G401 (cell line): ENCODE data around the gene TYMS. TPM values are rescaled to one million over a fixed set of nuclear protein-coding genes. Genes with fewer than 3 reads are reported as not detected.
A peak's percentile ranks its signal among the peaks of the same experiment; 100 is the strongest.

Experiments
- DNase-seq: peaks from one replicate; pipeline ENCODE4 v3.0.0-alpha.2; 2015; ENCODE audit warnings: low spot score
- in situ Hi-C: cut with HindIII; loops from 2 replicates; pipeline ENCODE4 v1.10.0; 2016; ENCODE audit warnings: low sequenced_read_pairs, mixed read lengths
- total RNA-seq: library from RNA; depleted of rRNA; stranded (reverse); fragments of >200 nt; shearing (Covaris generic); gene quantifications from 2 replicates; pipeline ENCODE4 v1.2.3, GENCODE V29; 2014

TYMS gene
- total RNA-seq, 1 experiment from 2014 or later = 166 TPM

GRCh38 chr18:635171-635570 lies 22.3 kb upstream of the TYMS start:
- in situ Hi-C loops = no loop called here
- no peak for DNase-seq

GRCh38 chr18:641224-641623 lies 16.2 kb upstream of the TYMS start:
- no peak for DNase-seq

GRCh38 chr18:644395-645004 lies 13.0 kb upstream of the TYMS start:
- DNase-seq = no peak
- in situ Hi-C loops = no loop called here

More at GRCh38 chr18:641224-641623, 16.2 kb upstream of the TYMS start:
- in situ Hi-C loops = no loop called here

- in situ Hi-C loops = no loop called here
- DNase-seq = no peak
Measured at GRCh38 chr18:647304-647703, 10.1 kb upstream of the TYMS start.

GRCh38 chr18:649341-649740 lies 8.1 kb upstream of the TYMS start:
- in situ Hi-C loops = no loop called here
- DNase-seq = no peak

GRCh38 chr18:650428-650858 lies 7.0 kb upstream of the TYMS start:
- DNase-seq = no peak
- in situ Hi-C loops = no loop called here

GRCh38 chr18:652131-652530 lies 5.3 kb upstream of the TYMS start:
- in situ Hi-C loops = no loop called here
- DNase-seq = no peak

GRCh38 chr18:653512-653911 lies 3.9 kb upstream of the TYMS start:
- in situ Hi-C loops = no loop called here
- DNase-seq = no peak

GRCh38 chr18:654601-655000 lies 2.9 kb upstream of the TYMS start:
- no peak for DNase-seq
- in situ Hi-C loops = no loop called here

- no peak for DNase-seq
- in situ Hi-C loops = no loop called here
Measured at GRCh38 chr18:655445-655844, 2.0 kb upstream of the TYMS start.

GRCh38 chr18:658001-658946 lies 821 bp downstream of the TYMS start:
- DNase-seq = peak; percentile 67
- in situ Hi-C loops = no loop called here

GRCh38 chr18:658947-659533 lies 1.6 kb downstream of the TYMS start:
- in situ Hi-C loops = no loop called here
- no peak for DNase-seq

GRCh38 chr18:659597-659996 lies 2.1 kb downstream of the TYMS start:
- no peak for DNase-seq
- in situ Hi-C loops = no loop called here

GRCh38 chr18:662197-662596 lies 4.7 kb downstream of the TYMS start:
- in situ Hi-C loops = no loop called here
- no peak for DNase-seq

GRCh38 chr18:666177-666576 lies 8.7 kb downstream of the TYMS start:
- DNase-seq = no peak
- in situ Hi-C loops = no loop called here

- in situ Hi-C loops = no loop called here
- DNase-seq = no peak
Measured at GRCh38 chr18:666628-667027, 9.2 kb downstream of the TYMS start.

GRCh38 chr18:668260-668659 lies 10.8 kb downstream of the TYMS start:
- no peak for DNase-seq
- in situ Hi-C loops = no loop called here

- in situ Hi-C loops = no loop called here
- no peak for DNase-seq
Measured at GRCh38 chr18:669077-669476, 11.6 kb downstream of the TYMS start.

- in situ Hi-C loops = no loop called here
- DNase-seq = no peak
Measured at GRCh38 chr18:670522-670921, 13.1 kb downstream of the TYMS start.

GRCh38 chr18:671405-671804 lies 14.0 kb downstream of the TYMS start:
- in situ Hi-C loops = no loop called here
- DNase-seq = no peak
